Stimulated activated CD4-positive, alpha-beta T cell treated with anti-CD3 and anti-CD28 coated beads, Interleukin-15, amount 100 ng/mL, for 48 hours (primary cell): ENCODE measurements around the gene PLVAP.

Experiments
- DNase-seq, 2 donors: peaks; one replicate each; pipeline ENCODE4 v3.0.0-alpha.2; 2020; ENCODE audit warnings: low read depth in 2 of 2

The PLVAP gene

GRCh38 chr19:17333611-17334413 is 43.3 kb downstream of the PLVAP start:
- DNase-seq = peak; percentile 59 to 76

- peak; percentile 51 to 59 for DNase-seq
Measured at GRCh38 chr19:17332677-17333581, 44.2 kb downstream of the PLVAP start.

GRCh38 chr19:17332360-17332676 is 44.8 kb downstream of the PLVAP start:
- DNase-seq = no peak

- DNase-seq = no peak
Measured at GRCh38 chr19:17331045-17331558, 46.0 kb downstream of the PLVAP start.

- DNase-seq = no peak
Measured at GRCh38 chr19:17330262-17331044, 46.7 kb downstream of the PLVAP start.

GRCh38 chr19:17329366-17330261 is 47.5 kb downstream of the PLVAP start:
- DNase-seq = no peak

GRCh38 chr19:17328517-17329365 is 48.4 kb downstream of the PLVAP start:
- DNase-seq = no peak

GRCh38 chr19:17327654-17328516 is 49.3 kb downstream of the PLVAP start:
- DNase-seq = no peak

- no peak for DNase-seq
Measured at GRCh38 chr19:17327068-17327653, 50.0 kb downstream of the PLVAP start.

- DNase-seq = no peak
Measured at GRCh38 chr19:17326595-17326966, 50.6 kb downstream of the PLVAP start.

GRCh38 chr19:17325881-17326594 is 51.1 kb downstream of the PLVAP start:
- DNase-seq = no peak

GRCh38 chr19:17325133-17325532 is 52.0 kb downstream of the PLVAP start:
- no peak for DNase-seq

- no peak for DNase-seq
Measured at GRCh38 chr19:17324357-17325114, 52.6 kb downstream of the PLVAP start.

- no peak for DNase-seq
Measured at GRCh38 chr19:17323964-17324332, 53.2 kb downstream of the PLVAP start.

GRCh38 chr19:17323300-17323963 is 53.7 kb downstream of the PLVAP start:
- no peak for DNase-seq

- no peak for DNase-seq
Measured at GRCh38 chr19:17322854-17323253, 54.3 kb downstream of the PLVAP start.
